NCI-H2196 (cell line): Measurements from ENCODE around the gene NDUFB3.

Source experiments
- DNase-seq: peaks from one replicate; lab custom pipeline; 2025; ENCODE audit not compliant: unreplicated experiment; lab: John Stamatoyannopoulos, UW

NDUFB3 gene

GRCh38 chr2:201127570-201127969 is 55.8 kb downstream of the NDUFB3 start:
- DNase-seq, result no peak

GRCh38 chr2:201128033-201128432 is 56.2 kb downstream of the NDUFB3 start:
- DNase-seq, result no peak

DNA sequence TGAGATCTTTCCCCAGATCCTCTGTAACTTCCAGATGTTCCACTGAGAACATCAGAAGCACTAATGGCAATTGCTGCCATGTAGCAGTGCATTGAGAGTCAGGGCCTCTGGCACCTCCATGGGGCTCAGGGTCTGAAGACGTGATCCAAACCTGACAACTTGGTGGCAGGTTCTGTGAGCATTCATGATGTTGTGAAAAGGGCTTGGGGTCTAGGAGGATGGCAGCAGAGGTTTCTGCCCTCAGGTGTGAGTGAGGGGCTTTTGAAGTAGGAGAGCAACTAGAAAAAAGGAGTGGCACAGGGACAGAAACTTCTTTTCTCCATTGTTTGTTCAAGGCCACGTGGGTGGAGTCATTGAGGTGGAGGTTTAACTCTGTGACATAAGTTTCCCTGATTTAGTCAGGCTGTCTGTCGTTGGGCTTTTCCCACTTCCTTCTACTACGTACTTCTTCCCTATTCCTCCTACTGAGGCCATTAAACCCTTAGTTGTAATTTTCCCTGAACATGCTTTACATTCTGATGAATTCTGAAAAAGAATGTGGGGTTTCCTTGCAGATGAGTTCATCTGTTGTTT is 57.2 kb downstream of the NDUFB3 start:
- DNase-seq, result no peak

DNA sequence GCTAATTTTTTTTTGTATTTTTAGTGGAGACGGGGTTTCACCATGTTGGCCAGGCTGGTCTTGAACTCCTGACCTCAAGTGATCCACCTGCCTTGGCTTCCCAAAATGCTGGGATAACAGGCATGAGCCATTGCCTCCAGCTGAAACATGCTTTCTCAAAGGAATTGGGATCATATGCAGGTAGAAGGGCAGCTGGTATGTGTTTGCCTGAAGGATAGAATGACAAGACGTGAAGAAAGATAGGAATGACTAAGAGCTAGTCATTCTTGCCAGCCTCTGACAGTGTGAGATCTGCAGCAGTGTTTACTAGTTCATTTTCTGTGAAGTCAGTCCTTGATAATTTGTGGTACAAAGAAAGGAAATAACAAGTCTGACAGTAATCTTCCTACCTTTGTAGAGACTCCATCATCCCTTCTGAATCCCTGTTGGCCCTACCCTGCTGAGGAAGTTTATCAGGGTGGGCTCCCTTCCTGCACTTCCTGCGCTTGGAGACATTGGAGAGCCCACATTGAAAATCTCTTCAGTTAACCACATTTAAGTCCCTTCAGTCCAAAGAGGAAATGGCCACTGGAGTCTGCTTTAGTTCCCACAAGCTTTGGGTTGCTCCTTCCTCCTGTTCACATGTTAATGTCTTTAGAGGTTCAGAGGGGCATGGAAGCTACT is 58.9 kb downstream of the NDUFB3 start:
- DNase-seq, result no peak

DNA sequence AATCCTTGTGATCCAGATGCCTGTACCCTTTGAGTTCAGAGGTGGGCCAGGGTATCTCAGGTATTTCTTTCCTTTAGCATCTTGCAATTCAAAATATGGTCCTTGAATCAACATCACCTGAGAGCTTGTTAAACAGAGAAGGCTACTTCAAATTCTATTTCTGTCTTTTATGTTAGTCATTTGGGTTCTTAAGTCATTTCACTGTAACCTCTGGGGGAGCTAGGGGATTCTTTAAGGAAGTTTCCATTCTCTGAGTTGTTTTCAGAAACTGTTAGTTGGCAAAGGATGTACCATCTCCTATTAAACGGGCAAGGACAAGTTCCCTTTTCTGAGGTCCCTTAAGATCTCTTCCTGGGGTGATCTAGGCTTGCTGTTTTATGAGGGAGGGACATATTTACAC is 60.7 kb downstream of the NDUFB3 start:
- DNase-seq, result no peak
